Measurements from ENCODE around the gene GPER1. TPM values are rescaled to one million over a fixed set of nuclear protein-coding genes. Genes with fewer than 3 reads are reported as not detected.

GPER1 gene
- total RNA-seq, 1 donor from 2014 or later = 1.2 TPM

- no peak overlapping the region for H3K9ac ChIP-seq
- H3K4me3 ChIP-seq = no peak overlapping the region
- H3K9me3 ChIP-seq (ENCODE audit: low read depth) = no peaks in the 10 kb centered on the region
- peaks cover 11% of the 10 kb centered on the region for H3F3A ChIP-seq (ENCODE audit: low read depth)
- H3K4me2 ChIP-seq = no peak overlapping the region
- H3K27me3 Mint-ChIP-seq (ENCODE audit: insufficient read depth, low read depth) = peaks cover 11% of the 10 kb centered on the region
- no peaks in the 10 kb centered on the region for H3K27me3 ChIP-seq
- no peak overlapping the region for H3K4me3 Mint-ChIP-seq
- H3K4me1 ChIP-seq = peaks cover 7% of the 10 kb centered on the region
- H3K36me3 ChIP-seq = no peaks in the 10 kb centered on the region
- TF ChIP-seq, protein P1, sequence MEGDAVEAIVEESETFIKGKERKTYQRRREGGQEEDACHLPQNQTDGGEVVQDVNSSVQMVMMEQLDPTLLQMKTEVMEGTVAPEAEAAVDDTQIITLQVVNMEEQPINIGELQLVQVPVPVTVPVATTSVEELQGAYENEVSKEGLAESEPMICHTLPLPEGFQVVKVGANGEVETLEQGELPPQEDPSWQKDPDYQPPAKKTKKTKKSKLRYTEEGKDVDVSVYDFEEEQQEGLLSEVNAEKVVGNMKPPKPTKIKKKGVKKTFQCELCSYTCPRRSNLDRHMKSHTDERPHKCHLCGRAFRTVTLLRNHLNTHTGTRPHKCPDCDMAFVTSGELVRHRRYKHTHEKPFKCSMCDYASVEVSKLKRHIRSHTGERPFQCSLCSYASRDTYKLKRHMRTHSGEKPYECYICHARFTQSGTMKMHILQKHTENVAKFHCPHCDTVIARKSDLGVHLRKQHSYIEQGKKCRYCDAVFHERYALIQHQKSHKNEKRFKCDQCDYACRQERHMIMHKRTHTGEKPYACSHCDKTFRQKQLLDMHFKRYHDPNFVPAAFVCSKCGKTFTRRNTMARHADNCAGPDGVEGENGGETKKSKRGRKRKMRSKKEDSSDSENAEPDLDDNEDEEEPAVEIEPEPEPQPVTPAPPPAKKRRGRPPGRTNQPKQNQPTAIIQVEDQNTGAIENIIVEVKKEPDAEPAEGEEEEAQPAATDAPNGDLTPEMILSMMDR (IDR thresholded peaks at IDR 0.05) = no peak
- TF ChIP-seq EZH2phosphoT487 (IDR thresholded peaks at IDR 0.05) (no peak), EZH2 (IDR thresholded peaks at IDR 0.05) (no peak)
- H4K20me1 ChIP-seq (ENCODE audit: low read depth) = peaks cover 20% of the 10 kb centered on the region
- no peak for DNase-seq (ENCODE audit: low spot score)
- H3K27ac Mint-ChIP-seq = peak overlapping the region; percentile 94
- peaks cover 32% of the 10 kb centered on the region for H3K4me1 Mint-ChIP-seq
- H2AFZ ChIP-seq (replicated peaks) = no peak overlapping the region
- H3K27ac ChIP-seq = no peak overlapping the region
- H3K36me3 Mint-ChIP-seq = no peaks in the 10 kb centered on the region
- peaks cover 3% of the 10 kb centered on the region for H3K79me2 ChIP-seq (ENCODE audit: low read depth)
- peaks cover 3% of the 10 kb centered on the region for H3K9me3 Mint-ChIP-seq
Observed at GRCh38 chr7:1074593-1075431, 13.1 kb upstream of the GPER1 start.

DNA sequence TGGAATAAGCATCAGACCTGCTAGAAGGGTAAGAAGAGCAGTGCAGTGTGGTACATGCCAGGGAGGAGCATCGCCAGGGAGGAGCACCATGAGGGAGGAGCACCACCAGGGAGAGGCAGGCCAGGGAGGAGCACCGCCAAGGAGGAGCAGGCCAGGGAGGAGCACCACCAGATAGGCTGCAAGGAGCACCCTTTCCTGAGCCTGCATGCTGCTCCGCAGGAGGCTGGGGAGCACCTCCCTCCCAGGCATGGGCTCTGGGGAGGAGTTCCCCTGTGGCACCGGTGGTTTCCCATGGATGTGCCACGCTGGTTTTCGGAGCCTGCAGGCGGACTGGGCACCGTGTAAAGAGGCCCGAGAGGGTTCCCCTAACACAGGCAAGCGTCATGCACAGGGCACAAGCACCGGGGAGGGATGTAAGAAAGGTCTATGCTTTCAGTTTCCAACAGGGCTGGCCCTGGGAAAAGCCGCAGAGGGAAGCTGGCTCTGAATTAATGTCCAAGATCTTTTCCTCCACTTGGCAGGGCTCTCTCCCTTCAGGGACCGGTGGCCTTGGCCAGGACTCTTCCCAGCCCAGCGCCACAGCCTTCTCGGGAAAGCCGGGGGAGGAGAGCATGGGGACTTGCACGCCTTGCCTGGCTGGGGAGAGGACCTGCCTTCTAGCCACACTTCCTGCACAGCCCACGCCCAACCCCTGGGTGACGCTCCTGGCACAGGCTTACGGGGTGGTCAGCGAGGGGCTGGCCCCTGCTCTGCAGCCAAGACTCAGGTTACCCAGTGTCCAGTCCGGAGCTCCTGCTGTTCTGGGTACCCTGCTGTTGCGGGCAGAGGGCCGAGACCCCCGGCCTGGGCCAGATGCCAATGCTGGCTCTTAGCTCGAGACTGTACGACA lies 11.5 kb upstream of the GPER1 start:
- Mint-ChIP-seq H3K27ac (no peak overlapping the region), H3K4me1 (peaks cover 34% of the 10 kb centered on the region), H3K27me3 (ENCODE audit: insufficient read depth, low read depth) (peaks cover 9% of the 10 kb centered on the region), H3K4me3 (no peak overlapping the region), H3K9me3 (no peaks in the 10 kb centered on the region), H3K36me3 (no peaks in the 10 kb centered on the region)
- peaks cover 26% of the 10 kb centered on the region for H4K20me1 ChIP-seq (ENCODE audit: low read depth)
- H3F3A ChIP-seq (ENCODE audit: low read depth) = no peaks in the 10 kb centered on the region
- no peak overlapping the region for H3K4me2 ChIP-seq
- no peaks in the 10 kb centered on the region for H3K27me3 ChIP-seq
- no peak overlapping the region for H3K9ac ChIP-seq
- no peak overlapping the region for H2AFZ ChIP-seq (replicated peaks)
- DNase-seq (ENCODE audit: low spot score) = no peak
- TF ChIP-seq, protein P1 (IDR thresholded peaks at IDR 0.05) = no peak
- TF ChIP-seq EZH2phosphoT487 (IDR thresholded peaks at IDR 0.05) (no peak), EZH2 (IDR thresholded peaks at IDR 0.05) (no peak)
- H3K36me3 ChIP-seq = no peaks in the 10 kb centered on the region
- no peak overlapping the region for H3K4me3 ChIP-seq
- no peaks in the 10 kb centered on the region for H3K9me3 ChIP-seq (ENCODE audit: low read depth)
- no peak overlapping the region for H3K27ac ChIP-seq
- H3K79me2 ChIP-seq (ENCODE audit: low read depth) = no peaks in the 10 kb centered on the region
- H3K4me1 ChIP-seq = peaks cover 7% of the 10 kb centered on the region

DNA sequence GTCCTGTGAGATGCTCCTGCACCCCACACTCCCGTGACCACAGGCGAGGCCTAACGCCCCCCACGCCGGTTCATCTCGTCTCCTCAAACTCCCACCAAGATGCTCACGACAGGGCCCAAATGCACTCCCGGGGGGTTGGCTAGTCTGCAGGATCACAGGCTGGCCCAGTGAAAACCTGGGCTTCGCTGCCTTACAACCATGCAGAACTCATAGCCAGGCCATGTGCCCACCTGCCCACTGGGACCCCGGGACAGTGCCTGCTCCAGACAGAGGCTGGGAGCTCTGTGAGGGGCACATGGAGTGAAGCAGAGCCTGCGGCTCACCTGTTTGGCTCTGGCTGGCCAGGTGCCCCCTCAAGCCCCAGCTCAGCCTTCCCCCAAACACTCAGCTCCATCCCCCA lies 9.4 kb upstream of the GPER1 start:
- no peak overlapping the region for H3K4me3 Mint-ChIP-seq
- H3K9me3 Mint-ChIP-seq = no peaks in the 10 kb centered on the region
- Histone ChIP-seq H3K79me2 (ENCODE audit: low read depth) (no peaks in the 10 kb centered on the region), H3K36me3 (no peaks in the 10 kb centered on the region), H3K4me2 (no peak overlapping the region), H3K9ac (no peak overlapping the region), H3K9me3 (ENCODE audit: low read depth) (no peaks in the 10 kb centered on the region), H2AFZ (replicated peaks) (no peak overlapping the region), H3K4me1 (peaks cover 7% of the 10 kb centered on the region), H3K27ac (no peak overlapping the region), H3F3A (ENCODE audit: low read depth) (no peaks in the 10 kb centered on the region), H3K4me3 (no peak overlapping the region), H3K27me3 (no peaks in the 10 kb centered on the region), H4K20me1 (ENCODE audit: low read depth) (peaks cover 26% of the 10 kb centered on the region)
- peaks cover 2% of the 10 kb centered on the region for H3K36me3 Mint-ChIP-seq
- no peak for DNase-seq (ENCODE audit: low spot score)
- TF ChIP-seq EZH2phosphoT487 (IDR thresholded peaks at IDR 0.05) = no peak
- TF ChIP-seq EZH2 (IDR thresholded peaks at IDR 0.05) = no peak
- TF ChIP-seq, protein P1 (IDR thresholded peaks at IDR 0.05) = no peak
- peaks cover 35% of the 10 kb centered on the region for H3K4me1 Mint-ChIP-seq
- no peak overlapping the region for H3K27ac Mint-ChIP-seq
- peaks cover 3% of the 10 kb centered on the region for H3K27me3 Mint-ChIP-seq (ENCODE audit: insufficient read depth, low read depth)
